ENCODE measurements around the gene TMEM95. TPM values are rescaled to one million over a fixed set of nuclear protein-coding genes. Genes with fewer than 3 reads are reported as not detected.

TMEM95 gene
- total RNA-seq, 1 donor: not detected

- H3K4me3 ChIP-seq (ENCODE audit: insufficient read depth, low read length): no peak overlapping the region
- no peak overlapping the region for H2AFZ ChIP-seq (ENCODE audit: low read length)
- peak; percentile 32 for DNase-seq (ENCODE audit: insufficient read length, low spot score, missing footprints)
- H3K9me3 ChIP-seq (ENCODE audit: low read depth, low read length): no peaks in the 10 kb centered on the region
- TF ChIP-seq, protein P1, sequence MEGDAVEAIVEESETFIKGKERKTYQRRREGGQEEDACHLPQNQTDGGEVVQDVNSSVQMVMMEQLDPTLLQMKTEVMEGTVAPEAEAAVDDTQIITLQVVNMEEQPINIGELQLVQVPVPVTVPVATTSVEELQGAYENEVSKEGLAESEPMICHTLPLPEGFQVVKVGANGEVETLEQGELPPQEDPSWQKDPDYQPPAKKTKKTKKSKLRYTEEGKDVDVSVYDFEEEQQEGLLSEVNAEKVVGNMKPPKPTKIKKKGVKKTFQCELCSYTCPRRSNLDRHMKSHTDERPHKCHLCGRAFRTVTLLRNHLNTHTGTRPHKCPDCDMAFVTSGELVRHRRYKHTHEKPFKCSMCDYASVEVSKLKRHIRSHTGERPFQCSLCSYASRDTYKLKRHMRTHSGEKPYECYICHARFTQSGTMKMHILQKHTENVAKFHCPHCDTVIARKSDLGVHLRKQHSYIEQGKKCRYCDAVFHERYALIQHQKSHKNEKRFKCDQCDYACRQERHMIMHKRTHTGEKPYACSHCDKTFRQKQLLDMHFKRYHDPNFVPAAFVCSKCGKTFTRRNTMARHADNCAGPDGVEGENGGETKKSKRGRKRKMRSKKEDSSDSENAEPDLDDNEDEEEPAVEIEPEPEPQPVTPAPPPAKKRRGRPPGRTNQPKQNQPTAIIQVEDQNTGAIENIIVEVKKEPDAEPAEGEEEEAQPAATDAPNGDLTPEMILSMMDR (IDR thresholded peaks at IDR 0.05; ENCODE audit: extremely low read depth, low read depth, low read length): no peak
- peaks cover 7% of the 10 kb centered on the region for H3K79me2 ChIP-seq (ENCODE audit: insufficient read depth, low read length)
- peaks cover 11% of the 10 kb centered on the region for H3K4me1 ChIP-seq (ENCODE audit: insufficient read depth, low read length)
- H4K20me1 ChIP-seq (ENCODE audit: insufficient read depth, low read length): peaks cover 2% of the 10 kb centered on the region
- H3K4me2 ChIP-seq (ENCODE audit: insufficient read depth, low read length): no peak overlapping the region
- no peaks in the 10 kb centered on the region for H3K27me3 ChIP-seq (ENCODE audit: insufficient read depth, low read length)
- H3K36me3 ChIP-seq (ENCODE audit: insufficient read depth, low read length): peaks cover 37% of the 10 kb centered on the region
- H3K27ac ChIP-seq (ENCODE audit: low read depth, low read length): no peak overlapping the region
These were observed 36.4 kb downstream of the TMEM95 start for GRCh38 chr17:7391307-7391706.

DNA sequence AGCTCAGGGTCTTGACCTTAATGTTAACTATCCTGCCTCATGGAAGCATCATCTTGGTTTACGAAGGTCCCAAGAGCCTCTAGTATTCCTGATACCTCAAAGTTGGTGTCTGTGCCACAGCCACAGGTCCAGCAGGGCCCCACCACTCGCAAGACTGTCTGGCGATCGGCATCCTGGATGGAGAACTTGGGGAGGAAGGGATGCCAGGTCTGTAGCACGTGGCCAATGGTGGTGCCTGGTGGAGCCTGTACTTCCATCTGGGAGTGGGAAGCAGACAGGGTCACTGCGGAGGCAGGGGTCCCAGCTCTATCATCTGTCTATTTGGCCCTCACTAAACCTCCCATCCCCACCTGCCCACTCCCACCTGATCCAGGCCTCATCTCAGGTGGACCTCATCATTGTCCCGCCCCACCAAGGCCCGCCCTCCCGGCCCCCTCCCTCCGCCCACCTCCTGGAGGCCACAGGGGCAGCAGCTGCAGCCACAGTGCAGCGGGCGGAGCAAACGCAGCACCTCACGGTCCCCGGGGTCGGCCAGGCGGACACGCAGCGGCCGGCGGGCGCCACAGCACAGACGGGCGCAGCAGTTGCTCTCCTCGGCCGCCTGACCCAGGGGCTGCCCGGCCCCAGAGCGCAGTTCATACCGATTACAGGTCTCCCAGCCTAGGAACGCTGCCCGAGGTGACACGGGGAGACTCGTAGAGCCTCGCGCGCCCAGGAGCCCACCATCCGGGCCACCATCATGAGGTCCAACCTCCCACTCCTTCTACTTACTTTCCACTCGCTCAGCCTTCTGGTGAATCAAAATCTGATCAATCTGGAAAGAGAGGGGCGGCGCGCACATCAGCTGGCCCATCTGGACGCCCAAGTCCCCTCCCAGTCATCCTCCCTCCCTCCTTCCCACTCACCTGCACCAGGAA is 38.0 kb downstream of the TMEM95 start:
- H3K9me3 ChIP-seq (ENCODE audit: low read depth, low read length): no peaks in the 10 kb centered on the region
- H3K4me2 ChIP-seq (ENCODE audit: insufficient read depth, low read length): peak overlapping the region; percentile 95
- H3K4me1 ChIP-seq (ENCODE audit: insufficient read depth, low read length): peaks cover 11% of the 10 kb centered on the region
- H3K27me3 ChIP-seq (ENCODE audit: insufficient read depth, low read length): no peaks in the 10 kb centered on the region
- TF ChIP-seq, protein P1 (IDR thresholded peaks at IDR 0.05; ENCODE audit: extremely low read depth, low read depth, low read length): no peak
- peaks cover 37% of the 10 kb centered on the region for H3K36me3 ChIP-seq (ENCODE audit: insufficient read depth, low read length)
- peak; percentile 80 for DNase-seq (ENCODE audit: insufficient read length, low spot score, missing footprints)
- H4K20me1 ChIP-seq (ENCODE audit: insufficient read depth, low read length): peaks cover 2% of the 10 kb centered on the region
- H3K27ac ChIP-seq (ENCODE audit: low read depth, low read length): no peak overlapping the region
- peaks cover 7% of the 10 kb centered on the region for H3K79me2 ChIP-seq (ENCODE audit: insufficient read depth, low read length)
- H2AFZ ChIP-seq (ENCODE audit: low read length): no peak overlapping the region
- peak overlapping the region; percentile 85 for H3K4me3 ChIP-seq (ENCODE audit: insufficient read depth, low read length)

DNA sequence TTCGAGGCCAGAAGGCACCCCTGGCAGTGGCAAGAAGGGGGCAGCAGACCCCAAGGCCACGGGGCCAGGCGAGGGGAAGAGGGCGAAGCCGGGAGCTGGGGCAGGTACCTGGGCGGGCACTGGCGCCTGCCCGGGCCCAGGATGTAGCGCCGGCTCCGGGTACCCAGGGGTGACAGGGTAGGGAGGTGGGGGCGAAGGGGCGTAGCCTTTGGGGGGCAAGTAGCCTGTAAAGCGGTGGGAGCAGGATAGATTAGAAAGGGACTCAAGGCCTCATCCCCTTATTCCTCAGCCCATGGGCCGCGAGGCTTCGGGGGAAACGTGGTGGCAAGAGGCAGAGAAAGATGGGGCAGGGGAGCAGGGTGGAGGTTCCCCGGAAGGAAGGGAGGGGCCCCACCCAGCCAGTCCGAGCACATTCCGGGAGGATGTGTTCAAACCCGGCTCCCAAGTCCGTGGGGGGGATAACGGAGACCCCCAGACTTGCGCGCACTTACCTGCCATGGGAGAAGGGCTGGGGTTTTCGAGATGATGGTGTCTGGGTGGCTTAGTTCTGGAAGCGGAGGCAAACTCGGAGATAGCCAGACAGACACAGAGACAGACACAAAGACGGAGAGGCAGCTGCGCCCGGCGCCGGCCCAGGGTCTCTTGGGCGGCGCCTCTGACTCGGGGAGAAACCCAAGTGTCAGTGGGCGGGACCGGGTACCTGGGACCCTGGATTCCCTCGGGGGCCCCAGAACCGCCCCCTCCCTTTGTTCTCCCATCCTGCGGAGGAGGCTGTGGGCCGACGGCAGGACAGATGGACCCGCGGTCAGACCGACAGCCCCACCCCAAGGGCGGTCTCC is 38.9 kb downstream of the TMEM95 start:
- peaks cover 7% of the 10 kb centered on the region for H3K79me2 ChIP-seq (ENCODE audit: insufficient read depth, low read length)
- H3K27ac ChIP-seq (ENCODE audit: low read depth, low read length): peak overlapping the region; percentile 41
- H2AFZ ChIP-seq (ENCODE audit: low read length): peak overlapping the region; percentile 89
- H3K27me3 ChIP-seq (ENCODE audit: insufficient read depth, low read length): no peaks in the 10 kb centered on the region
- peaks cover 36% of the 10 kb centered on the region for H3K36me3 ChIP-seq (ENCODE audit: insufficient read depth, low read length)
- TF ChIP-seq, protein P1 (IDR thresholded peaks at IDR 0.05; ENCODE audit: extremely low read depth, low read depth, low read length): peak; percentile 5
- peaks cover under 1% of the 10 kb centered on the region for H4K20me1 ChIP-seq (ENCODE audit: insufficient read depth, low read length)
- no peaks in the 10 kb centered on the region for H3K9me3 ChIP-seq (ENCODE audit: low read depth, low read length)
- peak overlapping the region; percentile 85 for H3K4me3 ChIP-seq (ENCODE audit: insufficient read depth, low read length)
- peak; percentile 96 for DNase-seq (ENCODE audit: insufficient read length, low spot score, missing footprints)
- H3K4me2 ChIP-seq (ENCODE audit: insufficient read depth, low read length): peak overlapping the region; percentile 95
- H3K4me1 ChIP-seq (ENCODE audit: insufficient read depth, low read length): peaks cover 11% of the 10 kb centered on the region
